Measurements from ENCODE around the gene GMPR.

- no peak for TF ChIP-seq EZH2 (IDR thresholded peaks at IDR 0.05; ENCODE audit: low read depth)
- TF ChIP-seq CTCF (conservative IDR thresholded peaks at IDR 0.05): no peak
These were observed 96.3 kb downstream of the GMPR start for GRCh38 chr6:16334671-16335070.

Data from PC-9 (cell line).